Nephron (organoid): ENCODE measurements around the gene LONP2.

ENCODE experiments used
- H3K27ac Mint-ChIP-seq, 3 experiments: 2 replicates each; pipeline ENCODE4 v1.8.0; 2020; ENCODE audit warnings: mixed read lengths in 3 of 3, mild to moderate bottlenecking in 2 of 3, moderate library complexity in 1 of 3
- H3K27me3 Mint-ChIP-seq: 2 replicates; pipeline ENCODE4 v1.8.0; 2021; ENCODE audit warnings: low read depth, mild to moderate bottlenecking, moderate library complexity, mixed read lengths
- H3K36me3 Mint-ChIP-seq: 2 replicates; pipeline ENCODE4 v1.8.0; 2020; ENCODE audit warnings: low read depth, mixed read lengths
- H3K4me1 Mint-ChIP-seq: 2 replicates; pipeline ENCODE4 v1.8.0; 2020; ENCODE audit warnings: mixed read lengths
- H3K4me3 Mint-ChIP-seq, 3 experiments: 2 replicates each; pipeline ENCODE4 v1.8.0; 2020; ENCODE audit warnings: mild to moderate bottlenecking in 3 of 3, mixed read lengths in 3 of 3, moderate library complexity in 2 of 3
- H3K9me3 Mint-ChIP-seq: 2 replicates; pipeline ENCODE4 v1.8.0; 2020; ENCODE audit warnings: mixed read lengths
- CTCF ChIP-seq, 3 experiments: fragments of 200-600 bp; sonication (generic); IDR thresholded peaks; one replicate each; pipeline ENCODE4 v1.5.0; 2021; ENCODE audit warnings: antibody characterized with exemption in 3 of 3; ENCODE audit not compliant: unreplicated experiment in 3 of 3

The LONP2 gene

DNA sequence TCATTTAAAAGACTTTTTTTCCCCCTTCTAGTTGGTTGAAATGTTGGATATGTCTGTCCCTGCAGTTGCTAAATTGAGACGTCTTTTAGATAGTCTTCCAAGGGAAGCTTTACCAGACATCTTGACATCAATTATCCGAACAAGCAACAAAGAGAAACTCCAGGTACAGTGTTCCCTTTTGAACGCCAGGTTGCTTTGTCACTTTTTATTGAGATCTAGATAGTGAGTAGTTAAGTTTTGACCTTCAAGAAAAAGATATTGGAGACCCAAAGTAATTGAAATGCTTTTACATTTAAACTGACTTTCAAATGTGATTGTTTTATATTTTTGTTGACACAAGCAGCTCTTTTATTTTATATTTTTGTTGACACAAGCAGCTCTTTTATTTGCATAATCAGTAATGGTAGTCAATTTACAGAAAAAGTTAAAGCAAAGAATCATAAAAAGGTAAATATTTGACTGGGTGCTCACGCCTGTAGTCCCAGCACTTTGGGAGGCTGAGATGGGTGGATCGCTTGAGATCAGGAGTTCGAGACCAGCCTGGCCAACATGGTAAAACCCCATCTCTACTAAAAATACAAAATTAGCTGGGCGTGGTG is 12.6 kb downstream of the LONP2 start:
- Mint-ChIP-seq H3K27ac (no peak overlapping the region), H3K4me3 (no peak overlapping the region), H3K4me1 (no peaks in the 10 kb centered on the region), H3K36me3 (peaks cover 63% of the 10 kb centered on the region), H3K27me3 (no peaks in the 10 kb centered on the region), H3K9me3 (no peaks in the 10 kb centered on the region)
- no peak for TF ChIP-seq CTCF (IDR thresholded peaks at IDR 0.05; ENCODE audit: unreplicated experiment in 3 of 3)

DNA sequence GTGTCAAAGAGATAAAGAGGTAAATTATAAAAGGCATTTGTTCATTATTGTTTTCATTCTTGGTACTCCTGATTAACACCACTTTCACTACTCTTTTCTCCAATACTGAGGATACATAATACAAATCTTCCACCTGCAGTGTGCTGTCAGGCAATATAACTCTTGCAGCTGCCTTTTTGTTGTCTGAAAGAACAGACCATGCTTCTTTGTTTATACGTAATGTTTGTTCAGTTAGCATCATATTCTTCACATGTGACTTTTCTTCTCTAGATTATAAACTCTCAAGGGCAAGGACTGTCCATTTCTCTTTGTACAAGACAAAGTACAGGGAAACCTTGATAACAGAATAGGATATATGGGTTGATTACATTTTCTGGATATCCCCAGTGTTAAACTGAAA is 17.5 kb downstream of the LONP2 start:
- Mint-ChIP-seq H3K4me3 (no peak overlapping the region), H3K27ac (no peak overlapping the region), H3K27me3 (no peaks in the 10 kb centered on the region), H3K9me3 (no peaks in the 10 kb centered on the region), H3K4me1 (no peaks in the 10 kb centered on the region), H3K36me3 (peaks cover 74% of the 10 kb centered on the region)
- TF ChIP-seq CTCF (IDR thresholded peaks at IDR 0.05; ENCODE audit: unreplicated experiment in 3 of 3) = no peak

- Mint-ChIP-seq H3K27ac (no peak overlapping the region), H3K4me3 (no peak overlapping the region), H3K9me3 (no peaks in the 10 kb centered on the region), H3K27me3 (no peaks in the 10 kb centered on the region), H3K36me3 (peaks cover 73% of the 10 kb centered on the region), H3K4me1 (no peaks in the 10 kb centered on the region)
- TF ChIP-seq CTCF (IDR thresholded peaks at IDR 0.05; ENCODE audit: unreplicated experiment in 3 of 3) = no peak
These were observed 18.5 kb downstream of the LONP2 start for GRCh38 chr16:48262631-48263030.

- no peak for TF ChIP-seq CTCF (IDR thresholded peaks at IDR 0.05; ENCODE audit: unreplicated experiment in 3 of 3)
- H3K36me3 Mint-ChIP-seq = peaks cover 36% of the 10 kb centered on the region
- H3K27ac Mint-ChIP-seq = no peak overlapping the region
- H3K27me3 Mint-ChIP-seq = no peaks in the 10 kb centered on the region
- no peaks in the 10 kb centered on the region for H3K9me3 Mint-ChIP-seq
- no peak overlapping the region for H3K4me3 Mint-ChIP-seq
- no peaks in the 10 kb centered on the region for H3K4me1 Mint-ChIP-seq
These were observed 24.9 kb downstream of the LONP2 start for GRCh38 chr16:48269011-48269410.

GRCh38 chr16:48271728-48272127 is 27.6 kb downstream of the LONP2 start:
- Mint-ChIP-seq H3K9me3 (no peaks in the 10 kb centered on the region), H3K4me1 (no peaks in the 10 kb centered on the region), H3K27me3 (no peaks in the 10 kb centered on the region), H3K27ac (no peak overlapping the region), H3K36me3 (peaks cover 18% of the 10 kb centered on the region), H3K4me3 (no peak overlapping the region)
- TF ChIP-seq CTCF (IDR thresholded peaks at IDR 0.05; ENCODE audit: unreplicated experiment in 3 of 3) = no peak

DNA sequence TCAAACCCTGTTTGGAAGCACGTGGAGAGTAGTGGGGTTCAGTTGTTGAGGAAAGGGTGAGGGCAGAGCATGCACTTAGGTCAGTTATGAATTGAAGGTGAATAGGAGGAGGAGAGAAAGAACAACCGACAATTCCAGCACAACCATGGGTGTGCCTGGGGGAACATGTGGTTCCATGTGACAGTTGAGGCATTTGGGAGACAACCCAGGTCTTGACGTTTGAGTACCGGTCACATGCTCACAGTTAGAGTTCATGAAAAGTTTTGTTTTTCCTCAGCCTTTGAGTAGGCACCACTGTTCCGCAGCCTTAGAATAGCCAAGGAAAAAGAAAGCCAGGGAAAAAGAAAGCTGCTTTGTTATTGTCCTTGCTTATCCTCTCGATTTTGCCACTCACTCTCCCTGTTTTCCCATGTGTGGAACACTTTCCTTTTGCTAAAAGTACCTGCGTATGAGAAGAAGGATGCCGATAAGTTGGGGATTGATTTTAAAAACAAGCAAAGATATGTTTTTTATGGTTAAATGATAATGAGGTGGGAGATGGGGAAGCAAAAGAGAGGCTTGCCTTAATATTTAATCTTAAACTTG is 28.8 kb downstream of the LONP2 start:
- Mint-ChIP-seq H3K9me3 (no peaks in the 10 kb centered on the region), H3K27ac (no peak overlapping the region), H3K4me3 (no peak overlapping the region), H3K36me3 (peaks cover 24% of the 10 kb centered on the region), H3K4me1 (no peaks in the 10 kb centered on the region), H3K27me3 (no peaks in the 10 kb centered on the region)
- TF ChIP-seq CTCF (IDR thresholded peaks at IDR 0.05; ENCODE audit: unreplicated experiment in 3 of 3) = no peak
